ENCODE data around the gene SEMA4D.
"Not testable (repeated sequence)": the region's sequence is repeated elsewhere in the genome, so short reads cannot be mapped to it uniquely, and the experiment has no call there.

The SEMA4D gene

GRCh38 chr9:89349607-89350006 is 148.3 kb downstream of the SEMA4D start:
- no peaks in the 10 kb centered on the region for H3K9me3 ChIP-seq (ENCODE audit: control insufficient read depth, low read length)

GRCh38 chr9:89347651-89348050 is 150.3 kb downstream of the SEMA4D start:
- Histone ChIP-seq H3K9me3 (ENCODE audit: control insufficient read depth, low read length) (no peaks in the 10 kb centered on the region), H3K27me3 (ENCODE audit: control insufficient read depth, insufficient read depth, low read length, poor library complexity, severe bottlenecking) (no peaks in the 10 kb centered on the region), H3K4me1 (ENCODE audit: control insufficient read depth, insufficient read depth, low read length) (no peaks in the 10 kb centered on the region), H3K4me3 (ENCODE audit: insufficient read depth, low read depth, low read length) (no peak overlapping the region), H3K27ac (ENCODE audit: insufficient read depth, low read depth, low read length, poor library complexity, severe bottlenecking) (no peak overlapping the region), H3K36me3 (ENCODE audit: control insufficient read depth, insufficient read depth, low read length) (peaks cover 55% of the 10 kb centered on the region)
- WGBS, 2 experiments, result 94 to 95% methylated on average over 5 of the region's 5 CpGs

More at GRCh38 chr9:89349607-89350006, 148.3 kb downstream of the SEMA4D start:
- Histone ChIP-seq H3K36me3 (ENCODE audit: control insufficient read depth, insufficient read depth, low read length) (peaks cover 65% of the 10 kb centered on the region), H3K4me1 (ENCODE audit: control insufficient read depth, insufficient read depth, low read length) (no peaks in the 10 kb centered on the region), H3K4me3 (ENCODE audit: insufficient read depth, low read depth, low read length) (no peak overlapping the region), H3K27me3 (ENCODE audit: control insufficient read depth, insufficient read depth, low read length, poor library complexity, severe bottlenecking) (no peaks in the 10 kb centered on the region), H3K27ac (ENCODE audit: insufficient read depth, low read depth, low read length, poor library complexity, severe bottlenecking) (no peak overlapping the region)
- 94 to 95% methylated on average over 6 of the region's 6 CpGs for WGBS, 2 experiments

DNA sequence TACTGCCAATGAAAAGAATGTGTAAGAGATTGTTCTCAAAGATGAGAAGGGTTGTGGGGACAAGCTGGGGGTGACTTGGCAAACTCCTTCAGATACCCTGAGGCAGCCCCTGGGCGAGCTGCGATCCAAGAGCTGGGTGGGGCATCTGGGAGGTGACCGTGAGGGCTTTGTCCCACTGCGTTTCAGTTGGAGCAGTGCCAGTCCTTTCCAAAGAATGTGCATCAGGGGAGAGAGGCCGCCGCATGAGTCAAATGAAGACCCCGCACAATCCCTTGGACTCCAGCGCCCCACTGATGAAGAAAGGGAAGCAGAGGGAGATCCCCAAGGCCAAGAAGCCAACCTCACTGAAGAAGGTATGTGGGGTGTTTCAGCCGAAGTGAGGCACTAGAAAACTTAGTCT is 151.2 kb downstream of the SEMA4D start:
- H3K27ac ChIP-seq (ENCODE audit: insufficient read depth, low read depth, low read length, poor library complexity, severe bottlenecking), result no peak overlapping the region
- WGBS, 2 experiments, result 95 to 97% methylated on average over 9 of the region's 9 CpGs
- H3K4me3 ChIP-seq (ENCODE audit: insufficient read depth, low read depth, low read length), result no peak overlapping the region
- no peaks in the 10 kb centered on the region for H3K9me3 ChIP-seq (ENCODE audit: control insufficient read depth, low read length)
- H3K36me3 ChIP-seq (ENCODE audit: control insufficient read depth, insufficient read depth, low read length), result peaks cover 54% of the 10 kb centered on the region
- H3K27me3 ChIP-seq (ENCODE audit: control insufficient read depth, insufficient read depth, low read length, poor library complexity, severe bottlenecking), result no peaks in the 10 kb centered on the region
- H3K4me1 ChIP-seq (ENCODE audit: control insufficient read depth, insufficient read depth, low read length), result no peaks in the 10 kb centered on the region

- no peak overlapping the region for H3K4me3 ChIP-seq (ENCODE audit: insufficient read depth, low read depth, low read length)
- H3K27ac ChIP-seq (ENCODE audit: insufficient read depth, low read depth, low read length, poor library complexity, severe bottlenecking), result no peak overlapping the region
- no peaks in the 10 kb centered on the region for H3K9me3 ChIP-seq (ENCODE audit: control insufficient read depth, low read length)
- H3K27me3 ChIP-seq (ENCODE audit: control insufficient read depth, insufficient read depth, low read length, poor library complexity, severe bottlenecking), result no peaks in the 10 kb centered on the region
- H3K4me1 ChIP-seq (ENCODE audit: control insufficient read depth, insufficient read depth, low read length), result no peaks in the 10 kb centered on the region
- WGBS, 2 experiments, result 94 to 95% methylated on average over 5 of the region's 5 CpGs
- peaks cover 48% of the 10 kb centered on the region for H3K36me3 ChIP-seq (ENCODE audit: control insufficient read depth, insufficient read depth, low read length)
Measured at GRCh38 chr9:89345476-89345875, 152.4 kb downstream of the SEMA4D start.

DNA sequence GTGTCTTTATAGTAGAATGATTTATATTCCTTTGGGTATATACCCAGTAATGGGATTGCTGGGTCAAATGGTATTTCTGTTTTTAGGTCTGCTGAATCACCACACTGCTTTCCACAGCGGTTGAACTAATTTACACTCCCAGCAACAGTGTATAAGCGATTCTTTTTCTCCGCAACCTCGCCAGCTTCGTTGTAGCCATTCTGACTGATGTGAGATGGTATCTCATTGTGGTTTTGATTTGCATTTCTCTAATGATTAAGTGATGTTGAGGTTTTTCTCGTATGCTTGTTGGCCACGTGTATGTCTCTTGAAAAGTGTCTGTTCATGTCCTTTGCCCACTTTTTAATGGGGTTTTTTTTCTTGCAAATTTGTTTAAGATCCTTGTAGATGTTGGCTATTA is 154.1 kb downstream of the SEMA4D start:
- H3K36me3 ChIP-seq (ENCODE audit: control insufficient read depth, insufficient read depth, low read length), result peaks cover 49% of the 10 kb centered on the region
- not testable (repeated sequence) for H3K27ac ChIP-seq (ENCODE audit: insufficient read depth, low read depth, low read length, poor library complexity, severe bottlenecking); H3K27me3 ChIP-seq (ENCODE audit: control insufficient read depth, insufficient read depth, low read length, poor library complexity, severe bottlenecking); H3K4me3 ChIP-seq (ENCODE audit: insufficient read depth, low read depth, low read length); H3K4me1 ChIP-seq (ENCODE audit: control insufficient read depth, insufficient read depth, low read length); H3K9me3 ChIP-seq (ENCODE audit: control insufficient read depth, low read length)
- WGBS, 2 experiments, result 93 to 97% methylated on average over 7 of the region's 7 CpGs

DNA sequence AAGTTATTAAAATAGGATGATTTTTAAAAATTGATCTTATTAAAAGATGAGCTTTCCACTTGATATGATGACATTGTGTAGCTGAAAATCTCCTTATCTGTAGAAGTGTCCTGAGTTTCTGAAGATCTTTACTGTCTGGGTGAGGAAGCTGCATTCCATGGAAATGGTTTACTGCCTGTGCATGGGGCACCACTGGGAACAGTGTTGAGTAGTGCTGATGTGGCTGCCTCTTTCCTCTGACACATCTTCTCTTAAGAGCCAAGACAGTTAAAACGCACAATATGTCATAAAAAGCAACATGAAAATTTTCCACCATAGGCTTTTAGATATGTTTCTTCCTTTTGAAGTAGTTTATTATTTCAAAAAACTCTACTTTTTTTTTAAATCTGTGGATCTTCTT is 155.0 kb downstream of the SEMA4D start:
- peaks cover 48% of the 10 kb centered on the region for H3K36me3 ChIP-seq (ENCODE audit: control insufficient read depth, insufficient read depth, low read length)
- no peaks in the 10 kb centered on the region for H3K9me3 ChIP-seq (ENCODE audit: control insufficient read depth, low read length)
- no peaks in the 10 kb centered on the region for H3K4me1 ChIP-seq (ENCODE audit: control insufficient read depth, insufficient read depth, low read length)
- H3K27me3 ChIP-seq (ENCODE audit: control insufficient read depth, insufficient read depth, low read length, poor library complexity, severe bottlenecking), result no peaks in the 10 kb centered on the region
- H3K27ac ChIP-seq (ENCODE audit: insufficient read depth, low read depth, low read length, poor library complexity, severe bottlenecking), result no peak overlapping the region
- no peak overlapping the region for H3K4me3 ChIP-seq (ENCODE audit: insufficient read depth, low read depth, low read length)
- WGBS, 2 experiments, result 90% methylated on average over 1 of the region's 1 CpG; no CpG with 5 or more reads in 1 of the 2 experiments

DNA sequence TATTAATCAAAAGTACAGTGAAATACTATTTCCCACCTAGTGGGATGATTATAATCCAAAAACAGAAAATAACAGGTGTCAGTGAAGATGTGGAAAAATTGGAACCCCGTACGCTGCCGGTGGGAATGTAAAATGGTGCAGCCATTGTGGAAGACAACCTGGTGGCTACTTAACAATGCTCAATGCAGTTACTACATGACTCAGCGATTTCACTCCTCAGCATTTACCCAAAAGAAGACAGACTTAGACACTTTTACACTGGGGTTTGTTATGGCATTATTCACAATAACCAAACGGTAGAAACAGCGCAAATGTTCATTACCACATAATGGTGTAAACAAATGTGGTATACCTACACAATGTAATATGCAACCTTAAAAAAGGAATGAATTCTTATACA is 155.7 kb downstream of the SEMA4D start:
- H3K4me3 ChIP-seq (ENCODE audit: insufficient read depth, low read depth, low read length), result no peak overlapping the region
- no peaks in the 10 kb centered on the region for H3K9me3 ChIP-seq (ENCODE audit: control insufficient read depth, low read length)
- no peaks in the 10 kb centered on the region for H3K4me1 ChIP-seq (ENCODE audit: control insufficient read depth, insufficient read depth, low read length)
- WGBS, 2 experiments, result 93% methylated on average over 4 to 6 of the region's 6 CpGs
- no peak overlapping the region for H3K27ac ChIP-seq (ENCODE audit: insufficient read depth, low read depth, low read length, poor library complexity, severe bottlenecking)
- no peaks in the 10 kb centered on the region for H3K27me3 ChIP-seq (ENCODE audit: control insufficient read depth, insufficient read depth, low read length, poor library complexity, severe bottlenecking)
- H3K36me3 ChIP-seq (ENCODE audit: control insufficient read depth, insufficient read depth, low read length), result peaks cover 51% of the 10 kb centered on the region

DNA sequence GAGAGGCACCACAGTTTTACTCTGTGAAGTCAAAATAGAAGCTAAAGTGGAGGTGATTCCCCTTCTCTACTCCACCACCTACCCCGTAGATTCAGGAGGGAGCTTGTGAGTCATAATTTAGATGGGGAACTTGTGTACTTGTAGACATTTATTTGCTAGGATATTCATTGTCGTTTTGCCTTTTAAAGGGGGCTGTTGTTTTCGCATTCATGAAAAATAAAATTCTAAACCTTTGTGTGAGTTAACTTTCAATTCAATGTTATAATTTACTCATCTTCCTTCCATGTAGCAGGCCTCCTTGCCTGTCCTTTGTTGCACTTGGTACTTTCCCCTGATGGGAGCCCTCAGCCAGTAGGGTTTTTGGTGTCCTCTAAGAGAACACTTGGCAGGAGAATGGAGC is 157.6 kb downstream of the SEMA4D start:
- peaks cover 44% of the 10 kb centered on the region for H3K36me3 ChIP-seq (ENCODE audit: control insufficient read depth, insufficient read depth, low read length)
- no peaks in the 10 kb centered on the region for H3K9me3 ChIP-seq (ENCODE audit: control insufficient read depth, low read length)
- WGBS, 2 experiments, result 92 to 100% methylated on average over 1 to 3 of the region's 3 CpGs
- no peak overlapping the region for H3K4me3 ChIP-seq (ENCODE audit: insufficient read depth, low read depth, low read length)
- H3K27me3 ChIP-seq (ENCODE audit: control insufficient read depth, insufficient read depth, low read length, poor library complexity, severe bottlenecking), result no peaks in the 10 kb centered on the region
- no peaks in the 10 kb centered on the region for H3K4me1 ChIP-seq (ENCODE audit: control insufficient read depth, insufficient read depth, low read length)
- H3K27ac ChIP-seq (ENCODE audit: insufficient read depth, low read depth, low read length, poor library complexity, severe bottlenecking), result no peak overlapping the region

DNA sequence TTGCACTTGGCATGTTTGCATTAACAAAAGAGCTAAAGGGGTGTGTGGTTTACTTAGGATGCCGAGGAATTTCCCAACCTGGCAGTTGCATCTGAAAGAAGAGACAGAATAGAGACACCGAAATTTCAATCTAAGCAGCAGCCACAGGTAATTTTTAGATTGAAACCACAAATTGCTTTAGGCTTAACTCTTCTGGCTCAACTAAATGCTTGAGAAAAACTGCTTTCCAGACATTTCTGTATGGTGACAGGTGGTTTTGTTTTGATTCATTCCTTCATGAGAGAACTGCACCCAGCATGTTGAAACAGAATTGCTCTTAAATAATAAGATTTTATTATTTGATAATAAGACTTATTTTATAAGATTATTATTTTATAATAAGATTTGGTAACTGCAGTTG is 158.1 kb downstream of the SEMA4D start:
- no peaks in the 10 kb centered on the region for H3K4me1 ChIP-seq (ENCODE audit: control insufficient read depth, insufficient read depth, low read length)
- 95 to 97% methylated on average over 2 of the region's 2 CpGs for WGBS, 2 experiments
- H3K27ac ChIP-seq (ENCODE audit: insufficient read depth, low read depth, low read length, poor library complexity, severe bottlenecking), result no peak overlapping the region
- H3K9me3 ChIP-seq (ENCODE audit: control insufficient read depth, low read length), result no peaks in the 10 kb centered on the region
- no peak overlapping the region for H3K4me3 ChIP-seq (ENCODE audit: insufficient read depth, low read depth, low read length)
- peaks cover 46% of the 10 kb centered on the region for H3K36me3 ChIP-seq (ENCODE audit: control insufficient read depth, insufficient read depth, low read length)
- no peaks in the 10 kb centered on the region for H3K27me3 ChIP-seq (ENCODE audit: control insufficient read depth, insufficient read depth, low read length, poor library complexity, severe bottlenecking)

DNA sequence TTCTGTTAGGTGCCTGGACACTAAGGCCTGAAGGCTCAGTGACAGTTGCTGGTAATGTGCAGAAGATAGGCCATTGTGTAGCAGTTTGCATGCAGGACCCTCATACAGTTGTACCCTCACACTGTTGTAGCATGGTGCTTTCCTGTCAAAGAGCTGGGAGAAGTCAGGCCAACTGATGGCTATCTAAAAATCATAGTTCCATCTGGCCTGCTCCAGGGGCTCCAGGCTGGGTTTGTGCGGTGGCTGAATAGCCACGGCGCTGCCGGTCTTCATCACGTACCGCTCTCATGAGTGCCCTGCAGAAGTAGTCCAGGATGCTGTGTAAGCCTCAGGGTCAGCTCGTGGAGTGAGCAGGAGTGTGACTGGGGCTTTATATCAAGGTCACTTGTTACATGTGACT is 167.4 kb downstream of the SEMA4D start:
- H3K4me3 ChIP-seq (ENCODE audit: insufficient read depth, low read depth, low read length), result no peak overlapping the region
- H3K36me3 ChIP-seq (ENCODE audit: control insufficient read depth, insufficient read depth, low read length), result peaks cover 40% of the 10 kb centered on the region
- no peaks in the 10 kb centered on the region for H3K27me3 ChIP-seq (ENCODE audit: control insufficient read depth, insufficient read depth, low read length, poor library complexity, severe bottlenecking)
- H3K27ac ChIP-seq (ENCODE audit: insufficient read depth, low read depth, low read length, poor library complexity, severe bottlenecking), result no peak overlapping the region
- WGBS, 2 experiments, result 95 to 98% methylated on average over 7 of the region's 7 CpGs
- H3K9me3 ChIP-seq (ENCODE audit: control insufficient read depth, low read length), result no peaks in the 10 kb centered on the region
- H3K4me1 ChIP-seq (ENCODE audit: control insufficient read depth, insufficient read depth, low read length), result no peaks in the 10 kb centered on the region

DNA sequence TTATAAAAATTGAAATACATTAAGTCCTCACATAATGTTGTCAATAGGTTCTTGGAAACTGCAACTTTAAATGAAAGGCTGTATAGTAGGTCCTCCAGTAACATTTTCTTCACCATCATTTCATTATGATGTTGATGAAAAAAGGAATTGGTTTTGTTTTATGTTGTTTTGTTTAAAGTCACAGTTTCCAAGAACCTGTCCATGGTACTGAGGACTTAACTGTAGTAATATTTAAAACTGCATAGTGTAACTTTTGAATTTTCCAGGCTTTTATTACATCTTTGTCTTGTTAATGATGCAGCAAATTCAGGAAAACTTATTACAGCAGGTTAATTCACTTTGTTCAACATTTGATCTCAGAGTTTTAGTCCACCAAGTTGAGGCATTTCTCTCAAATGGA is 168.0 kb downstream of the SEMA4D start:
- Histone ChIP-seq H3K36me3 (ENCODE audit: control insufficient read depth, insufficient read depth, low read length) (peaks cover 34% of the 10 kb centered on the region), H3K27ac (ENCODE audit: insufficient read depth, low read depth, low read length, poor library complexity, severe bottlenecking) (no peak overlapping the region), H3K27me3 (ENCODE audit: control insufficient read depth, insufficient read depth, low read length, poor library complexity, severe bottlenecking) (no peaks in the 10 kb centered on the region), H3K9me3 (ENCODE audit: control insufficient read depth, low read length) (no peaks in the 10 kb centered on the region), H3K4me3 (ENCODE audit: insufficient read depth, low read depth, low read length) (no peak overlapping the region), H3K4me1 (ENCODE audit: control insufficient read depth, insufficient read depth, low read length) (no peaks in the 10 kb centered on the region)
